Brain pericyte (primary cell): ENCODE data around the gene MACROH2A1.
"Not testable (repeated sequence)": the region's sequence is repeated elsewhere in the genome, so short reads cannot be mapped to it uniquely, and the experiment has no call there.

Experiments used
- DNase-seq: peaks from one replicate; pipeline ENCODE4 v3.0.0-alpha.2; 2012; ENCODE audit warnings: low read depth, low spot score

The MACROH2A1 gene

GRCh38 chr5:135377751-135378680, 21.0 kb downstream of the MACROH2A1 start:
- DNase-seq: no peak

DNA sequence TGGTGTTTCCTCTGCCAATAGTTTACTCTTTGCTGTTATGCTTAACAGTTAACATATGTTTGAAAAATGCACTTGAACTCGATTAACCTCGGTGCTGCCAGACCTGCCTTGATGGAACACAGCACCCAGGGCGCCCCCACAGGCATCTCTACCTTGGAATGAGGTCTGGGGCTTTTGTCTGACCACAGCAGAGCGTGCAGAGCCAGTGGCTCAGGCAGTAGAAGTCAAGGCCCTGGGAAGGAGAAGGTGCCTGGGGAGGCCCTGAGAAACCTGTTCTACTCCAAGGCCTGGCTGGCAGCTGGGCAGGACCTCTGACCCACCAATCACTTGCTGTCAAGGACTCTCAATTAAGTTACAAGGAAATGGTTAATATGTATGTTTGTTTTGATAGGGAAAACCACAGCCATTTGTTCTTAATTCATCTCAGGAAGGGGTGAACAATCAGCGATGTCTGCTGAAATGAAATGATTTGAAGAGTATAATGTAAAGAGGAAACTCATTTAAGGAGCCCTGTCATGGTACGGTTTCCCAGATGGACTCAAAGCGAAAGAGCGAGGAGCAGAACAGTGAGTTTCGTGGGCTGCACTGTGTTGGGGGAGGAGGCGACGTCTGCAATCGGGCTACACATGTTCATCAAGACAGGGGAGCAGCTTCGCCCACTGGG, 21.9 kb downstream of the MACROH2A1 start:
- DNase-seq: no peak

GRCh38 chr5:135375040-135375793, 23.8 kb downstream of the MACROH2A1 start:
- DNase-seq: no peak

DNA sequence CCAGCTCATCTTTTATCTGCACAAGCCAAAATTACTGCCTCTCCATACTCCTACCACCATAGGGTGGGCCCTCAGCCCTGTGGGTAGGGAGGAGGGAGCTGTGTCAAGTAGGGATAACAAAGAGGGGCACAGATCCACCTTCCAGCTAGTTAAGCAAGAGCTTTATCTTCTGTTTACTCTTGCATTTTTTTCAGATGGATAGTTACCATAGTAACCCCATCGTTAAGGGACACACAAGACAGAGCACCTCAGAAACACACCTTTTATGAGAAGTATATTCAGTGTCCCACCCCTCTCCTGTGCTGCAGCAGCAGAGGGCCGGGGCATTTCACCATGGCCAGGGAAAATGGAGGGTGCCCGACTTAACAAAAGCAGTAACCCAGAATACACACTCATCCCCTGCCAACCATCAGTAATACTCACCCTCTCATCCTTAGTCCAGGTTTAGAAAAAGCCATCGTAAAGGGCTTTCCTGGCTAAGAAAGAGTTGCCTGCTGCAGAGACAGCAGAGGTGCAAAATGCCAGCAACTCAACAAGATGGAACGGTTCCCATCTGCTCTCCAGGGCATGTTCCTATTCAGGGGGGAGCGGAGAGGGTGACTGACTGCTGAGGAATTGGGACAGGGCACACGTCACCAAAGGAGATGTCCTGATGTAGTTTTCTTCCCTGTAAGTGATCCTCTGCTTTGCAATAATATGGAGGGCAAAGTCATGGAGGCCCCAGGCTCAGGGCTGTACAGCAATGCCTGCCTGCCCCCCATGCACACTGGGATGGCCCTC, 25.1 kb downstream of the MACROH2A1 start:
- DNase-seq: no peak

DNA sequence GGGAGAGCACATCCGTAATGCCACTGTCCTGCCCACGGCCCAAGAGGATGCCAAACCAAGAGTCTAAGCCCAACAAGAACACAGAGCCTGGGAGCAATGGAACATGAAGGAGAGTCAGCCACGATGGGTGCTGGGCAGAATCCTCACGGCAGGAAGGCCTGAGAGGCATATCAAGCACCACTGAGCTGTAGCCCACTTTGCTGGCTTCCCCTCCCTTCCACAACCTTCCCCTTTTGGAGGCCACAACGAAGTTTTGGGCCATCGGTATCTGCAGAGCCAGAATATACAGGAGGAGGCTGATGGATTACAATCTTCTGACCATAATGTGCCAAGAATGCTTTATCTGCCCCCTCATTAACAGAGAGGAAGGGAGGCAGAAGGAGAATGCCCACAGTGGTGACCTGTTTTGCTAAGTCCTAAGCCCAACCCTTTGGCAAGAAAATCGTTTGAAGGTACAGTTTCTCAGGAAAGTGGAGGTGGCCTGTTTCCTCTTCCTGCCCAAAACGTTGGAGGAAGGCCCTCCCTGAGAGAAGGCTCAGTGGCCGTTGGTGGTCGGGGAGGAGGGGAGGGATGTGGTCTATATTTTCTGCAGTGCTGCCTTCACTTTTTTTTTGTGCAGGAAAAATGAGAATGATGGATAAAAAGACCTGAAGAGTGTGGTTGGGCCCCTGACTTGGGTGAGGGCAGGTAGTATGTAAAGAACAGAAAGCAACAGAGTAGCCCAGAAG, 26.2 kb downstream of the MACROH2A1 start:
- no peak for DNase-seq

- DNase-seq: no peak
These were observed 27.3 kb downstream of the MACROH2A1 start for GRCh38 chr5:135371622-135372232.

DNA sequence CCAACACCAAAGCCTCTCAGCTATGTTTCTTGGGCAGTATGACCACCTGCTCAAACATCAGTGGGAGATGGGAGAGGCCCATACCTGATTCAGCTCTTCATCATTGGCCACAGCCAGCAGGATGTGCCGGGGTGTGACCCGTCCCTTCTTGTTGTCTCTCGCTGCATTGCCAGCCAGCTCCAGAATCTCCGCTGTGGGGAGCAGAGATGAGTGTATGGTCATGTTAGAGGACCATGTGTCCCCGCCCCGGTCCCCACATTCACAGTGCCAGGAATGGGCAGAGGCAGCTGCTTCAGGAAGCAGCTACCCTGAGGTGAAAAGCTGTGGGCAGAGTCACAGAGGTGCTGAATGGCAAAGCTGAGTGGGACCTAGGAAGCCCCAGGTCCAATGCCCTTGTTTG, 29.1 kb downstream of the MACROH2A1 start:
- DNase-seq: no peak

DNA sequence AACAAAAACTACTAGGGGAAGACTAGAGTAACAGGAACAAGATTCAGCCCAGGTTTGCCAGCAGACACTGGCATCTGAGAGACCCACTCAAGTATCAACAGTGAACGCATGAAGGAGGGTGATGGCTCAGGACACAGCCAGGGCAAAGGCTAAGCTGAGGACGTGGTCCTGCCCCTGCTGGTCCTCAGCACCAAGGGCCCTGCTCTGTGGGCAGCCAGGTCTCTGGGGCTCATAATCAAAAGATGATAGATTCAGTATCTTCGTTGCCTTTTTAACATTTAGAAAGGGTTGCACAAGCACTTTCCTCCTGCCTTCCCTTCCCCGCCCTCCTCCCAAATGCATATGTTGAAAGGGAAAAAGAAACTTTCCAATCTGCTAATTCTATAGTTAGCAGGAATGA, 31.5 kb downstream of the MACROH2A1 start:
- no peak for DNase-seq

DNA sequence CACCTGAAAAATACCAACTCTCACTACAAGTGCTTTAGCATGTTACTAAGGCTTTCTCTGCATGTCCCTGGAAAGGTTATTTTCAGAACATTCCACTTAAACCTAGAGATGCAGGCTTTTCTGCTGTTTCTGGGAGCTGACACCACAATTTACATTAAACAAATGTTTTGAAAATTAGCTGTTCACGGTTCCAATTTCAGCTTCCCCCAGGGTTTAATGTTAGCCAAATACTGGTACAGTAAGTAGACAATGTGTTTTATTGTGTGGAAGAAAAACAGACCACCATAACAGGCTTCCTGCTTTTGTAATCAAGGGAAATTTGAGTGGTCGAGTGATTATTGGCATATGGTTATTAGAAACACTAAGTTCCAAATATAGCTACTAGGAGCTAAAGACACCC, 32.0 kb downstream of the MACROH2A1 start:
- no peak for DNase-seq

DNA sequence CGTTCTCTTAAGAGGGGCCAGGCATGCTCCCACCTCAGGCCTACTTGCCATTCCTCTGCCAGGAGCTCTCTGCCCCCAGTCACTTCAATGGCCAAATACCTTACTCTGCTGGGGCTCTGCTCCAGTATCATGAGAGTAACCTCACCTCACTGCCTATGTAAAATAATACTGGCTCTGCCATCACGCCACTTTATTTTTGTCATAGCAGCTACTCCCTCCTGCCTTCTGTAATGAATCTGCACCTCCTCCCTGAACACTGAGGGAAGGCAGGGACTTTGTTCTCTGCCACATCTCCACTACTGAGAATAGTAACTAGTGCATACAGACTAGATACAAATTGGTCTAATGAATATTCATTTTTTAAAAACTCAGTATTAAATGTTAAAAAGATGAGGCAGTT, 33.8 kb downstream of the MACROH2A1 start:
- DNase-seq: no peak

DNA sequence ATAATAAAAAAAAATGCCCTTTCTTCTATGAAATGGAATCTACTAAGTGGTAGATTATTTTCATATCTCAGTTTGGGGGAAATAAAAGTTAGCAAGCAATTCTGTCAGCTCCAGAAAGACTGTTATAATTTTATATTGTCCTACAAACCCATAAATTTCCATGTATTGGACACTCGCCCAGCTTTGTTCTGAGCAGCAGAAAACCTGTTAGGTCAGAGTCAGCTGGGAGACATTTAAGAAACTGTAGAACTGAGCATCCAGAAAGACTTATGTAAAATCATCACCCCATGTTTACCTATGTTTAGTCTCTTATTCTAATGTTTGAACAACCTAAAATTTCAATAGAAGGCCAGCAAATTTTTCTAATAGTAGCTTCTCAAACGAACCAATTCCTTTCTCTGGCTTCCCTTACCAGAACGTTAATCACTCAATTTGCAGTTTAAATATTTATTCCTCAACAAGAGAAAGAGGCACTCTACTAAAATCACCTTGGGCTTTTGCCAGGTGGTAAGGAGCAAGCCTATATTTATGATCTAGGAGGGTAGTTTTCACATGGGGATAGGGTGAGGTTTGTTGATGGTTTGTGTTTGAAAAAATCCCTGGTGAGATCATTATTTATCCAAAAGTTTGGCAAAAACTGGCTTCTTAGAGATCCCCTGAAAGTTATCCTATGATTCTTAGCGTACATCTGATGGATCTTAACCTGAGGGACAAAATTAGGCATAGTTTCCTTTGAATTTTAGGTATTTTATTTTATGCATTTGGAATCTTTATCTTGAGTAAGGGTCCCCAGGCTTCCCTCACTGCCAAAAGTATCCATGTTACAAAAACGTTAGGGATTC, 34.4 kb downstream of the MACROH2A1 start:
- DNase-seq: no peak

GRCh38 chr5:135363342-135363741, 35.7 kb downstream of the MACROH2A1 start:
- DNase-seq: not testable (repeated sequence)

DNA sequence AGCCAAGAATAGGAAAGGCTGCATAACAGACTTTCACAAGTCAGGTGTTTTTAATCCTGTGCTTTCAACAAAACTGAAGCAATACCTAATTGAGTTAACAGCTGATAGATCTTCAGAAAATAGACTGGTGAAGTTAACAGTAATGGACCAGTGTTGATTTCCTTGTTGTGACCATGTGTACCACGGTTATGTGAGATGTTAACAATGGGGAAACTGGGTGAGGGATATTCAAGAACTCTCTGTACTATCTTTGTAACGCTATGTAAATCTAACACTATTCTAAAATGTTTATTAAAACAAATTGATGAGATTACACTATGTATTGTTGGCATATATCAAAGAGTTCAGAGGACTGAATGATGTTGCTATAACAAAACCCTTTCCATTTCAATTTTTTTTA, 36.9 kb downstream of the MACROH2A1 start:
- no peak for DNase-seq

DNA sequence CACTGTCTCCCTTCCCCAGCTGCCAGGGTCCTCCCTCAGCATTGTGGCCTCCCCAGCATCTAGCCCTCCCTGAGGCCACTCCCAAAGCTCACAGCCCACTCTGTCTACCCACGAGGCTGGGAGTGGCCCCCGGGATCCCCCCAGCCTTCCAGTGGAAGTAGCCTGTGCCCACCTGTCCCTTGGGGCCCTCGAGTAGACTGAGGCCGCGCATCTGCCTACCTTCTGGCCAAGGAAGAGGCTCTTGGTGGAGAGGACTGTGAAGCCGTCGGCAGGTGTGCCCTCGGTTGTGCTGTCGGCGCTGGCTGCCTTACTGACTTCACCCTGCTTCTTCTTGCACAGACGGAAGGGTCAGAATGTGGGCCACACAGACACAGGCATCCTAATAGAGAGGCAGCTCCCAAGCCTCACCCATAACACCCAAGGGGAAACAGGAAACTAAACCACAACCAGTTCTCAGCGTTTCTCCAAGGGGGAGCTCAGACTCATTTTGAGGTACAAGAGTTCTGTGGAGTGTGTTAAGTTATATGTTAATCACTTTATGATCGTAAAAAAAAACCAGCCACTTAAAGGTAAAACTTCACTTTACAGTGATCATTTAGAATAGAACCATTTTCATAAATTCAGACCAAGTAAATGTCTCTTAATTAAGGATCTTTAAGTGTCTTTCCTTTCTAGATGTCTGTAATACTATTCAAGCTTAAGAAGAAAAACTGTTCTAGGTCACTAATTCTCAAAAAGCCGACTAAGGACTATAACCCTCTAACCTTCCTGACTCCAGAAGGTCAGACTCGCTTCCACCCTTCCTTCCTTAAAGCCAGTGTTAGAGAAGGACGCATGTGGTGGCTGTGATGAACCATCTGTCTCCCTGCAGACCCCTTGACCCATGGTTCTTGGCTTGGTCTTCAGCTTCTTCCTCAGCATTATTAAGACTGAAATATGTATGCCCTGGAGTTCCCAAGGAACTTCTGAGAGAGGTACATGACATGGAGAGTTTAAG, 38.5 kb downstream of the MACROH2A1 start:
- DNase-seq: no peak

GRCh38 chr5:135359374-135360165, 39.5 kb downstream of the MACROH2A1 start:
- no peak for DNase-seq

GRCh38 chr5:135357685-135358084, 41.3 kb downstream of the MACROH2A1 start:
- DNase-seq: no peak
